RWPE2 (cell line): ENCODE data around the gene UST.
"Not testable (repeated sequence)": the region's sequence is repeated elsewhere in the genome, so short reads cannot be mapped to it uniquely, and the experiment has no call there.

Source experiments
- ATAC-seq: fragments of 200-7000 bp; cut with Tn5 transposase; 3 replicates; pipeline ENCODE4 v1.9.1; 2021; ENCODE audit warnings: low read depth
- DNase-seq: peaks from one replicate; pipeline ENCODE4 v3.0.0-alpha.2; 2020; ENCODE audit warnings: low spot score
- H3K27ac ChIP-seq: fragments of 450-650 bp; 2 replicates; pipeline ENCODE4 v1.5.1; 2017; ENCODE audit warnings: mild to moderate bottlenecking; ENCODE audit not compliant: poor library complexity, severe bottlenecking
- H3K27me3 ChIP-seq: fragments of 250-450 bp; sonication (Bioruptor Pico); 2 replicates; pipeline ENCODE4 v1.5.1; 2021; ENCODE audit warnings: mild to moderate bottlenecking, moderate library complexity; ENCODE audit not compliant: insufficient read depth, poor library complexity, severe bottlenecking
- H3K36me3 ChIP-seq: fragments of 250-450 bp; sonication (Bioruptor Pico); 2 replicates; pipeline ENCODE4 v1.5.1; 2020; ENCODE audit warnings: low read depth, mild to moderate bottlenecking, moderate library complexity
- H3K4me1 ChIP-seq: fragments of 250-450 bp; sonication (Bioruptor Pico); 2 replicates; pipeline ENCODE4 v1.5.1; 2021; ENCODE audit warnings: mild to moderate bottlenecking, moderate library complexity; ENCODE audit not compliant: insufficient read depth, poor library complexity, severe bottlenecking
- H3K4me3 ChIP-seq: fragments of 250-450 bp; sonication (Bioruptor Pico); 2 replicates; pipeline ENCODE4 v1.5.1; 2021; ENCODE audit warnings: mild to moderate bottlenecking, moderate library complexity; ENCODE audit not compliant: severe bottlenecking
- H3K9me3 ChIP-seq: fragments of 250-450 bp; sonication (Bioruptor Pico); 2 replicates; pipeline ENCODE4 v1.5.1; 2021; ENCODE audit warnings: mild to moderate bottlenecking, moderate library complexity; ENCODE audit not compliant: severe bottlenecking
- CTCF ChIP-seq: fragments of 450-650 bp; IDR thresholded peaks from one replicate; pipeline ENCODE4 v1.5.1; 2017; ENCODE audit warnings: mild to moderate bottlenecking, moderate library complexity; ENCODE audit not compliant: poor library complexity, severe bottlenecking

UST gene

GRCh38 chr6:148845464-148845863 lies 98.6 kb downstream of the UST start:
- ATAC-seq (no peak), DNase-seq (no peak)
- Histone ChIP-seq H3K27ac (no peak overlapping the region), H3K4me3 (no peak overlapping the region), H3K4me1 (peaks cover 3% of the 10 kb centered on the region), H3K27me3 (no peaks in the 10 kb centered on the region), H3K9me3 (no peaks in the 10 kb centered on the region), H3K36me3 (no peaks in the 10 kb centered on the region)
- TF ChIP-seq CTCF, result no peak

GRCh38 chr6:148846778-148847761 lies 100.2 kb downstream of the UST start:
- no peak overlapping the region for H3K27ac ChIP-seq
- no peaks in the 10 kb centered on the region for H3K36me3 ChIP-seq
- DNase-seq (no peak), ATAC-seq (no peak)
- H3K27me3 ChIP-seq, result no peaks in the 10 kb centered on the region
- H3K9me3 ChIP-seq, result no peaks in the 10 kb centered on the region
- H3K4me1 ChIP-seq, result no peaks in the 10 kb centered on the region
- no peak for TF ChIP-seq CTCF
- H3K4me3 ChIP-seq, result no peak overlapping the region

- no peak overlapping the region for H3K27ac ChIP-seq
- no peaks in the 10 kb centered on the region for H3K9me3 ChIP-seq
- H3K4me3 ChIP-seq, result no peak overlapping the region
- no peak for ATAC-seq
- no peak for DNase-seq
- no peak for TF ChIP-seq CTCF
- no peaks in the 10 kb centered on the region for H3K27me3 ChIP-seq
- H3K36me3 ChIP-seq, result no peaks in the 10 kb centered on the region
- H3K4me1 ChIP-seq, result peaks cover 5% of the 10 kb centered on the region
Observed at GRCh38 chr6:148848915-148849314, 102.1 kb downstream of the UST start.

GRCh38 chr6:148849449-148849848 lies 102.6 kb downstream of the UST start:
- H3K9me3 ChIP-seq, H3K27ac ChIP-seq, H3K27me3 ChIP-seq, H3K36me3 ChIP-seq, H3K4me3 ChIP-seq, DNase-seq, ATAC-seq: not testable (repeated sequence)
- peaks cover 10% of the 10 kb centered on the region for H3K4me1 ChIP-seq

- ATAC-seq (no peak), DNase-seq (no peak)
- Histone ChIP-seq H3K9me3 (no peaks in the 10 kb centered on the region), H3K27ac (no peak overlapping the region), H3K4me1 (peaks cover 13% of the 10 kb centered on the region), H3K4me3 (no peak overlapping the region), H3K27me3 (no peaks in the 10 kb centered on the region), H3K36me3 (no peaks in the 10 kb centered on the region)
- no peak for TF ChIP-seq CTCF
Observed at GRCh38 chr6:148850964-148851363, 104.1 kb downstream of the UST start.
